AG10803 (cell line): ENCODE measurements around the gene MUC7.

Source experiments
- DNase-seq: peaks from one replicate; pipeline ENCODE4 v3.0.0; 2010; ENCODE audit warnings: low read depth
- H3K4me3 ChIP-seq: 2 replicates; pipeline ENCODE4 v1.5.1; 2011; ENCODE audit warnings: mild to moderate bottlenecking, low read length, control low read depth
- TF ChIP-seq, protein P1 (sequence below): conservative IDR thresholded peaks from 2 replicates; pipeline ENCODE4 v1.5.1; 2011; ENCODE audit warnings: mild to moderate bottlenecking, low read length, control low read depth, inconsistent platforms

Gene MUC7

DNA sequence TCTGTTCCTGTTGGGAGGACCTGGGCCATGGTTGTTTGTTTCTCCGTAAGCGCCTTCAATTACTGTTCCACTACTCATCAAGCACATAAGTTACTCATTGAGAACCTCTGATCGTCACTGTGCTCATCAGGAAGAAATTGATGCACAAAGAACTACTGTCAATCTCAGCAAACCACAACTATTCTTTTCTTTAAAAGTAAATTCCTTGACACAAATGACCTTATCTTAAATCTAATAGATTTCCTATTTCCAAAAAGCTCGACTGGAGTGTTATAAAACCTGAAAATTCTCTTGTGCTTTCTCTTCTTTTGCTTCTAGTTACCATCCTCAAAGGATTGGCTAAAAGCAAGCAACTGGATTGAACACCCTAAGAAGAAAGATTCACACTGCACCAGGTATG, at the start of gene MUC7:
MUC7 (plus strand) TSS at position 301 of the 400 bp plus-strand sequence. CDS start 1,825 bp downstream, outside the sequence.
- TF ChIP-seq, protein P1, sequence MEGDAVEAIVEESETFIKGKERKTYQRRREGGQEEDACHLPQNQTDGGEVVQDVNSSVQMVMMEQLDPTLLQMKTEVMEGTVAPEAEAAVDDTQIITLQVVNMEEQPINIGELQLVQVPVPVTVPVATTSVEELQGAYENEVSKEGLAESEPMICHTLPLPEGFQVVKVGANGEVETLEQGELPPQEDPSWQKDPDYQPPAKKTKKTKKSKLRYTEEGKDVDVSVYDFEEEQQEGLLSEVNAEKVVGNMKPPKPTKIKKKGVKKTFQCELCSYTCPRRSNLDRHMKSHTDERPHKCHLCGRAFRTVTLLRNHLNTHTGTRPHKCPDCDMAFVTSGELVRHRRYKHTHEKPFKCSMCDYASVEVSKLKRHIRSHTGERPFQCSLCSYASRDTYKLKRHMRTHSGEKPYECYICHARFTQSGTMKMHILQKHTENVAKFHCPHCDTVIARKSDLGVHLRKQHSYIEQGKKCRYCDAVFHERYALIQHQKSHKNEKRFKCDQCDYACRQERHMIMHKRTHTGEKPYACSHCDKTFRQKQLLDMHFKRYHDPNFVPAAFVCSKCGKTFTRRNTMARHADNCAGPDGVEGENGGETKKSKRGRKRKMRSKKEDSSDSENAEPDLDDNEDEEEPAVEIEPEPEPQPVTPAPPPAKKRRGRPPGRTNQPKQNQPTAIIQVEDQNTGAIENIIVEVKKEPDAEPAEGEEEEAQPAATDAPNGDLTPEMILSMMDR = no peak
- H3K4me3 ChIP-seq = no peak within 1 kb of the TSS
- DNase-seq = no peak

DNA sequence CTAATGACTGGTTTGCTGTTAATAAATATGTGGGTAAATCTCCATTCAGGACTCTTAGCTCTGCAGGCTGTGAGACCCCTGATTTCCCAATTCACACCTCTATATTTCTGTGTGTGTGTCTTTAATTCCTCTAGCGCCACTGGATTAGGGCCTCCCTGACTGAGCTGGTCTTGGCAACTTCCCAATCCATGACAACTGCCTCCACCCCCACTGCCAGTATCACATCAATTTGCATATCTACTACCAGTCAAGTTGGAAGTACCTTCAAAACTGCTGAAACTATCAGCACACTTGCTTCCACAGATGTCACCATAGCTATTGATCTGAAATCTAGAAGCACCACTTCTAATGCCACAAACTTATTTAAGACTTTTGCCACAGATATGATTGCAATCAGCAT, 46.7 kb upstream of the MUC7 start:
- H3K4me3 ChIP-seq = no peak overlapping the region
- DNase-seq = no peak
- TF ChIP-seq, protein P1 = no peak

DNA sequence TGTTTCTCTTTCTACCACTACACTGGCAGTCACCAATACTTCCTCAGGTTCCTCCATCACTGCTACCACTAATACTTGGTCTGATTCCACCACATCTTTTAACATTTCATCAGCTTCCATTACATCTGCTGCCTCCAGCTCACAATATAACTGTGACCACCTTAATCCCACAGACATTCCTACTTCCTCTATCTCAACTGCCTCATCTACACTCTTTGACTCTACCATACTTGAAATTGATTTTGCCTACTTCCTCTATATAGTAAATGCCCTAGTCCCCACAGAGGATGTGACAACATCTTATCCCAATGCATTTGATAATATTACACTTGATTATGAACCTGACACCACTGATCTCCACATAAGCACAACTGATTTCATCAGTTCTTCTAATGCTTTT, 45.2 kb upstream of the MUC7 start:
- no peak overlapping the region for H3K4me3 ChIP-seq
- no peak for DNase-seq
- TF ChIP-seq, protein P1 = no peak

DNA sequence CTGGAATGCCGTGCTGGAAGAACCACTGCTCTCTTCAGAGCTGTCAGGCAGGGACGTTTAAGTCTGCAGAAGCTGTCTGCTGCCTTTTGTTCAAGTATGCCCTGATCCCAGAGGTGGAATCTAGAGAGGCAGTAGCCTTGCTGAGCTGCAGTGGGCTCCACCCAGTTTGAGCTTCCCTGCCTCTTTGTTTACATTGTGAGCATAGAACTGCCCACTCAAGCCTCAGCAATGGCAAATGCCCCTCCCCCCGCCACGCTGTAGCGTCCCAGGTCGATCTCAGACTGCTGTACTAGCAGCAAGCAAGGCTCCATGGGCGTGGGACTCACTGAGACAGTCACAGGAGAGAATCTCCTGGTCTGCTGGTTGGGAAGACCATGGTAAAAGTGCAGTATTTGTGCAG, 34.8 kb upstream of the MUC7 start:
- no peak for DNase-seq
- TF ChIP-seq, protein P1 = no peak
- H3K4me3 ChIP-seq = no peak overlapping the region

- H3K4me3 ChIP-seq = no peak overlapping the region
- TF ChIP-seq, protein P1 = no peak
- DNase-seq = no peak
Measured at GRCh38 chr4:70442474-70442873, 29.5 kb upstream of the MUC7 start.

GRCh38 chr4:70443329-70443728, 28.7 kb upstream of the MUC7 start:
- TF ChIP-seq, protein P1 = no peak
- DNase-seq = no peak
- H3K4me3 ChIP-seq = no peak overlapping the region

DNA sequence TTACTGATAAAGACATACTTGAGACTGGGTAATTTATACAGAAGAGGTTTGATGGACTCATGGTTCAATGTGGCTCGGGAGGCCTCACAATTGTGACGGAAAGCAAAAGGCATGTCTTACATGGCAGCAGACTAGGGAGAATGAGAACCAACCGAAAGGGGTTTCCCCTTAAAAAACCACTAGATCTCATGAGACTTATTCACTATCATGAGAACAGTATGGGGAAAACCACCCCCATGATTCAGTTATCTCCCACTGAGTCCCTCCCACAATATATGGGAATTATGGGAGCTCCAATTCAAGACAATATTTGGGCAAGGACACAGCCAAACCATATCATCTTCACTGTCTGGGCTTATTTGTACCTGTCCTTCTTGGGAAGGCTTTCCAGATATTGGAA, 22.8 kb upstream of the MUC7 start:
- H3K4me3 ChIP-seq = no peak overlapping the region
- DNase-seq = no peak
- TF ChIP-seq, protein P1 = no peak
